ENCODE measurements around the gene TAPBP. TPM values are rescaled to one million over a fixed set of nuclear protein-coding genes. Genes with fewer than 3 reads are reported as not detected.
A peak's percentile ranks its signal among the peaks of the same experiment; 100 is the strongest.

The TAPBP gene
- total RNA-seq, 3 donors from 2014 or later: 38.6 to 67.8 (median 43.6) TPM

GRCh38 chr6:33251395-33252012, 62.4 kb downstream of the TAPBP start:
- Histone ChIP-seq H3K4me3 (no peak overlapping the region), H3K4me1 (peaks cover 0 to 6% of the 10 kb centered on the region in 2 donors), H3K27ac (no peak overlapping the region), H3K36me3 (no peaks in the 10 kb centered on the region), H3K27me3 (no peaks in the 10 kb centered on the region), H3K9me3 (no peaks in the 10 kb centered on the region)
- DNase-seq (ENCODE audit: low spot score in 2 of 2): no peak
- TF ChIP-seq CTCF (IDR thresholded peaks at IDR 0.05) (no peak), POLR2A (IDR thresholded peaks at IDR 0.05) (no peak), POLR2AphosphoS5 (IDR thresholded peaks at IDR 0.05) (no peak)
- intact Hi-C loops (cut with DNase I; ENCODE audit: low total_unique reads): no loop called here

GRCh38 chr6:33250731-33251130, 63.1 kb downstream of the TAPBP start:
- H3K9me3 ChIP-seq: no peaks in the 10 kb centered on the region
- TF ChIP-seq CTCF (IDR thresholded peaks at IDR 0.05) (no peak), POLR2A (IDR thresholded peaks at IDR 0.05) (no peak), POLR2AphosphoS5 (IDR thresholded peaks at IDR 0.05) (no peak)
- H3K4me3 ChIP-seq: no peak overlapping the region
- no peaks in the 10 kb centered on the region for H3K36me3 ChIP-seq
- H3K27ac ChIP-seq: peak overlapping the region; percentile 9 to 37
- peaks cover 0 to 6% of the 10 kb centered on the region in 2 donors for H3K4me1 ChIP-seq
- intact Hi-C loops (cut with DNase I; ENCODE audit: low total_unique reads): no loop called here
- no peak for DNase-seq (ENCODE audit: low spot score in 2 of 2)
- no peaks in the 10 kb centered on the region for H3K27me3 ChIP-seq

- H3K4me1 ChIP-seq: peaks cover 0 to 6% of the 10 kb centered on the region in 2 donors
- no peaks in the 10 kb centered on the region for H3K27me3 ChIP-seq
- no peaks in the 10 kb centered on the region for H3K36me3 ChIP-seq
- peak overlapping the region; percentile 48 to 69 (median 69) for H3K4me3 ChIP-seq
- intact Hi-C loops (cut with DNase I; ENCODE audit: low total_unique reads): loop anchor here (10.0 kb wide), 1 partner anchor 135 kb away; no protein-coding TSS in a partner anchor
- TF ChIP-seq POLR2A (IDR thresholded peaks at IDR 0.05) (peak; percentile 6), CTCF (IDR thresholded peaks at IDR 0.05) (no peak), POLR2AphosphoS5 (IDR thresholded peaks at IDR 0.05) (no peak)
- peak overlapping the region; percentile 93 to 95 for H3K27ac ChIP-seq
- DNase-seq (ENCODE audit: low spot score in 2 of 2): no peak
- no peaks in the 10 kb centered on the region for H3K9me3 ChIP-seq
Observed at GRCh38 chr6:33249732-33250630, 63.9 kb downstream of the TAPBP start.

Other genes with a start within 250 kb of the TAPBP start
- gene HLA-DPA1, start 240.4 kb downstream of the TAPBP start, total RNA-seq: 100 to 1,000 TPM in 1 of 3 donors, 10 to 100 TPM in 2; 51.8 to 116 (median 75.4) TPM
- 10 to 100 TPM; 56.5 to 80.3 (median 58.2) TPM for gene HLA-DPB1, start 238.1 kb downstream of the TAPBP start, total RNA-seq
- gene COL11A2, start 121.6 kb downstream of the TAPBP start, total RNA-seq: 1 to 10 TPM in 1 of 3 donors, under 1 TPM in 2; 0.32 to 1.0 (median 0.98) TPM
- 10 to 100 TPM; 27.4 to 39.1 (median 27.5) TPM for gene RXRB, start 113.4 kb downstream of the TAPBP start, total RNA-seq
- 10 to 100 TPM; 55.0 to 79.3 (median 74.1) TPM for gene SLC39A7, start 113.2 kb downstream of the TAPBP start, total RNA-seq
- gene HSD17B8, start 109.4 kb downstream of the TAPBP start, total RNA-seq: 10 to 100 TPM; 17.0 to 33.8 (median 18.4) TPM
- 10 to 100 TPM; 11.8 to 20.6 (median 19.5) TPM for gene RING1, start 105.6 kb downstream of the TAPBP start, total RNA-seq
- 10 to 100 TPM; 29.4 to 55.6 (median 44.2) TPM for gene VPS52, start 42.2 kb downstream of the TAPBP start, total RNA-seq
- gene RPS18, start 42.0 kb downstream of the TAPBP start, total RNA-seq: 1,000 to 10,000 TPM; 3,121 to 5,317 (median 4,287) TPM
- 10 to 100 TPM in 2 of 3 donors, 1 to 10 TPM in 1; 8.2 to 15.0 (median 11.1) TPM for gene B3GALT4, start 37.0 kb downstream of the TAPBP start, total RNA-seq
- gene WDR46, start 24.8 kb downstream of the TAPBP start, total RNA-seq: 10 to 100 TPM; 48.2 to 75.1 (median 58.8) TPM
- gene PFDN6, start 24.5 kb downstream of the TAPBP start, total RNA-seq: 10 to 100 TPM; 23.3 to 28.6 (median 26.9) TPM
- 100 to 1,000 TPM in 2 of 3 donors, 10 to 100 TPM in 1; 38.9 to 151 (median 103) TPM for gene RGL2, start 15.1 kb downstream of the TAPBP start, total RNA-seq
- 10 to 100 TPM; 12.6 to 27.2 (median 18.7) TPM for gene ZBTB22, start 3.7 kb upstream of the TAPBP start, total RNA-seq
- 10 to 100 TPM; 39.0 to 56.3 (median 39.8) TPM for gene DAXX, start 8.9 kb upstream of the TAPBP start, total RNA-seq
- gene KIFC1, start 77.7 kb upstream of the TAPBP start, total RNA-seq: 1 to 10 TPM; 2.0 to 3.8 (median 3.2) TPM
- gene PHF1, start 96.9 kb upstream of the TAPBP start, total RNA-seq: 10 to 100 TPM; 72.8 to 82.8 (median 77.3) TPM
- gene CUTA, start 104.0 kb upstream of the TAPBP start, total RNA-seq: 100 to 1,000 TPM in 2 of 3 donors, 10 to 100 TPM in 1; 81.3 to 123 (median 111) TPM
- 10 to 100 TPM in 2 of 3 donors, 1 to 10 TPM in 1; 6.1 to 12.5 (median 10.7) TPM for gene SYNGAP1, start 106.0 kb upstream of the TAPBP start, total RNA-seq
- gene ZBTB9, start 140.5 kb upstream of the TAPBP start, total RNA-seq: 1 to 10 TPM; 1.9 to 5.1 (median 3.6) TPM

Data from breast epithelium (tissue), 4 donors.